CD4-positive, alpha-beta T cell treated with Interferon alpha-2 for 1 hour (primary cell): ENCODE results near the gene OR5D18.
"Not testable (repeated sequence)": the region's sequence is repeated elsewhere in the genome, so short reads cannot be mapped to it uniquely, and the experiment has no call there.

Experiments used
- DNase-seq, 2 donors: peaks; one replicate each; pipeline ENCODE4 v3.0.0-alpha.2; 2020 to 2022

Gene OR5D18

DNA sequence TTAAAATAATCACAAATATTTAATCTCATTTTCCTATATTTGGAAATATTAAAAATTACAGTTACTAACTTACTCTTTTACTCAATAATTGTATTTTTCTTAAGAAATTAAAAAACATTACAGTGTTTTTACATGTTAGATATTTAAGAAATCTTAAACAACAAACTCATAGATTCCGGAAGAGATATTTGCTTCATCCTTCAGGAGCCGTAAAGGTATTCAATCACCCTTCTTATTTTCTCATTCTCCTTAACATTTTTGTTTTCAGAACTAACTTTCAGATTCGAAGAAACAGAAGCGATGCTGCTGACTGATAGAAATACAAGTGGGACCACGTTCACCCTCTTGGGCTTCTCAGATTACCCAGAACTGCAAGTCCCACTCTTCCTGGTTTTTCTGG lies at the start of gene OR5D18:
TSS of gene OR5D18 (plus strand) at position 301 of the 400 bp plus-strand sequence. CDS start at position 301, 0 bp downstream.
- no peak for DNase-seq

DNA sequence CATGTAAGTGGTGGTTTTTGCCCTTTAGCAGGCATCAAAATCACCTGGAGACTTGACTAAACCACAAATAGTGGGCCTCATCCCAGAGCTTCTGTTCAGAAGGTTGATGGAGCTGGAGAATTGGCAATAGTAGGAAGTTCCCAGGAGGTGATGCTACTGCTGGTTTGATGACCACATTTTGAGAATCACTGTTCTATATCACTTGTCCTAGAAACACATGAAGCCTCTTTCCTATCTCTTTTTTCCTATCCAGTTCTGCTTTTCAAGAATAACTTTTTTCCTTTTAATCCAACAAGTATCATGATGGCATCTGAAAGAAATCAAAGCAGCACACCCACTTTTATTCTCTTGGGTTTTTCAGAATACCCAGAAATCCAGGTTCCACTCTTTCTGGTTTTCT lies 46.3 kb upstream of the OR5D18 start, which contains the start of gene OR5D13:
TSS of gene OR5D13 (plus strand) at position 301 of the 400 bp plus-strand sequence. CDS start at position 301, 0 bp downstream.
- DNase-seq: no peak

DNA sequence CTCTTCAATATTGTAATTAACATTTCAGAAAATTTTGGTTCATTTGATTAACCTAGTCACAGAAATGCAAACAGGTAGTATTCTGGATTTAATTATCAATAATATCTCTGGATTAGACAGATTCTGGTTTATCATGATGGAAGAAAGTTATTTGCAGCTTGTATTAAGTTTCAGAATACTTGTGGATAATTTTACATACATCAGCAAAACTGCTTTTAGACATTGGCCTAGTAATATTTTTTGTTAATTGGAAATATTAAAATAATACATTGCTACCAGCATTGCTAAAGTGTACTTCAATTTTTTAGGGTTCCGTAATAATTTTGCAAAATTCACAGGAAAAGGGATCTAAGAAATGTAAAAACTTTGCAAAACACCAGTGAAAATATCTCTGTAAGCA lies 27.8 kb upstream of the OR5D18 start:
- DNase-seq: no peak

DNA sequence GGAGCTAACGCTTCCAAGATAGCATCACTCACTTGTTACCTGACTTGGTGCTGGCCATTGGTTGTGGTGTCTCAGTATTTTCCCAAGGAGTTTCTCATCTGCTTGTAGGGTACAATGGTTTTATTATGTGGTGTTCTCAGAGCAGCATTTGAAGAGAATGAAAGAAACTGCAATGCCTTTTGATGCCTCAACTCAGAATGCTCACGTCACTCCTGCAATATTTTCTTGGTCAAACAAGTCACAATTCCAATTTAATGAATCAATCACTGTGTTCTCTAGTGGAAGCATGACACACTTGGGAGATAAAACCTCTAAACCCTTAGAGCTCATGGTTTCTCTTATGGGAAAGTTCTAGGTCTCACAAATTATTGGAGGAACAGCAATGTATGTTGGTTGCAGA lies 26.1 kb upstream of the OR5D18 start:
- DNase-seq: no peak

DNA sequence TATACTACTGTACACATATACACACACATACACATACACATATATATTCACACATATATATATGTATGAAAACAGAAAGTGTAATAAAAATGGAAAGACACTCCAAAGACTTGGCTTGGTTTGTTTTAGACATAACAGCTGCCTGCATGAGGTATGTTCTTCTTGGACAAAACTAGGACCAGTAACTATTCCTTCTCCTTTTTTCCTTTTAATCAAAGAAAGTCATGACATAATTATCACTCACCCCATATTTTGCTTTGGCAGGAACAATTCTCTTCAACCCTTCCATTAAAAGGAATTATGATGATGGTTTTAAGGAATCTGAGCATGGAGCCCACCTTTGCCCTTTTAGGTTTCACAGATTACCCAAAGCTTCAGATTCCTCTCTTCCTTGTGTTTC lies 24.2 kb upstream of the OR5D18 start, which contains the start of gene OR5D14:
TSS of gene OR5D14 (plus strand) at position 301 of the 400 bp plus-strand sequence. CDS start at position 301, 0 bp downstream.
- no peak for DNase-seq

DNA sequence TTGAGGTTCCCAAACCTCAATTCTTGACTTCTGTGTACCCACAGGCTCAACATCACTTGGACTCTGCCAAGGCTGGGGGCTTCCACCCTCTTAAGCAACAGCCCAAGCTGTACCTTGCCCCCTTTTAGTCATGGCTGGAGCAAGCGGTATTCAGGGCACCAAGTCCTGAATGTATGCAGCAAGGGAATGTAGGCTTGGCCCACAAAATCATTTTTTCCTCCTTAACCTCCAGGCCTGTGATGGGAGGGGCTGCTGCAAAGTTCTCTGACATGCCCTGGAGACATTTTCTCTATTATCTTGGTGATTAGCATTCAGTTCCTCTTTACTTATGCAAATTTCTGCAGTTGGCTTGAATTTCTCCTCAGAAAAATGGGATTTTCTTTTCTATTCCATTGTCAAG lies 13.2 kb upstream of the OR5D18 start:
- no peak for DNase-seq

DNA sequence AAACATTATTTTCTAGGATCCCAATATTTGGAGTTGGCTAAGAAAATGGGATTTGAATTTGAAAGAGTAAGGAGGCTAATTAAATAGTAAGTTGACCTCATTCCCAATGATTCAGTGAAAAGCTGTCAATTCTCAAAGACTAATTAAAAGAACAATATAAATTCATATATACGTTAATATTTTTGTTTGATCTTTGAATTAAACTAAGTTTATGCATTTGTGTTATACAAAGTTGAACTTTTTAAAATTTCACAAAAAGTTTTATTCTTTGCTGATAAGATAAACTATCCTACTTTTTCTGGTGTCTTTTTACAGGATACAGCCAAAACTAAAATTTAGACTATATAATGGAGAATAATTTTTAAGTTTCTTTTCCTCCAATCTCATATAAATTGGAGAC lies 8.4 kb upstream of the OR5D18 start, which contains the start of gene OR5L1:
TSS of gene OR5L1 (plus strand) at position 301 of the 400 bp plus-strand sequence. CDS start 100 bp downstream, outside the sequence.
- DNase-seq: no peak

DNA sequence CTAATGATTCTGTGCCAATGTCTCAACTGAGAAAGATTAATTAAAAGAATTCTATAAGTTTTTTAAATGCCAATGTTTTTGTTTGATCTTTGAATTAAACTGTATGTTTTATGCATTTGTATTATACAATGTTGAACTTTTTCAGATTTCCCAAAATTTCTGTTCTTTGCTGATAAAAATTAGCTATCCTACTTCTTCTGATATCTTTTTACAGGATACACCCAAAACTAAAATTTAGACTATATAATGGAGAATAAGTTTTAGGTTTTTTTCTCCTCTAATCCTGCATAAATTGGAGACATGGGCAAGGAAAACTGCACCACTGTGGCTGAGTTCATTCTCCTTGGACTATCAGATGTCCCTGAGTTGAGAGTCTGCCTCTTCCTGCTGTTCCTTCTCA lies 7.5 kb downstream of the OR5D18 start, which contains the start of gene OR5L2:
TSS of gene OR5L2 (plus strand) at position 301 of the 400 bp plus-strand sequence. CDS start at position 301, 0 bp downstream.
- no peak for DNase-seq

DNA sequence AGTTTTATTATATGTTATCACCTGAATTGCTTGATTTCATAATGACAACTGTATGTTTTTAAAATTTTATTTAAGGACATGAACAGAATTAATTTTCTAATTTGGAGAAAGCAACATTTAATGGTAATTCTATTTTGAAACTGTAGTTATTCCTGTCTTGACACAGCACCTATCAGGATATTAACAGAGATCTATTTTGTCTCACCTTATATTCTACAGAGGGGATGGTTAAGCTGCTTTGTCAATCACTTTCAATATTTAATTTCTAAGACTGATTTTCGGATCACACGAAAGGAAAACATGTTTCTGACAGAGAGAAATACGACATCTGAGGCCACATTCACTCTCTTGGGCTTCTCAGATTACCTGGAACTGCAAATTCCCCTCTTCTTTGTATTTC lies 19.0 kb downstream of the OR5D18 start, which contains the start of gene OR5D16:
TSS of gene OR5D16 (plus strand) at position 301 of the 400 bp plus-strand sequence. CDS start at position 301, 0 bp downstream.
- DNase-seq: no peak

DNA sequence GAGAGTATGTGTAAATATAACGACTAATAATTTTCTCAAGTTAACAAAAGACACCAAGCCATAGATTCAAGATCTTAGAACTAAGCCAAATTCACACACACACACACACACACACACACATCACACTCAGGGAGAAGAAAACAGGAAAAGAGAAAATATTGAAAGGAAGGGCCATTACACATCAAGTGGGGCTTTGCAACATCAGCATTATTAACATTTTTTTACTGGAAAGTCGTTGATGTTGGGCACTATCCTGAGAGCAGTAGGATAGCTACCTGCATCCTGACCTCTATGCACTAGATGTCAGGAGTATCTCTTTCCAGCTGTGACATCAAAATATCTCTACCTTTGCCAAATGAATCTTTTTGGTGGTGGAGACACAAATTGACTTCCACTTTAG lies 28.0 kb downstream of the OR5D18 start:
- no peak for DNase-seq

DNA sequence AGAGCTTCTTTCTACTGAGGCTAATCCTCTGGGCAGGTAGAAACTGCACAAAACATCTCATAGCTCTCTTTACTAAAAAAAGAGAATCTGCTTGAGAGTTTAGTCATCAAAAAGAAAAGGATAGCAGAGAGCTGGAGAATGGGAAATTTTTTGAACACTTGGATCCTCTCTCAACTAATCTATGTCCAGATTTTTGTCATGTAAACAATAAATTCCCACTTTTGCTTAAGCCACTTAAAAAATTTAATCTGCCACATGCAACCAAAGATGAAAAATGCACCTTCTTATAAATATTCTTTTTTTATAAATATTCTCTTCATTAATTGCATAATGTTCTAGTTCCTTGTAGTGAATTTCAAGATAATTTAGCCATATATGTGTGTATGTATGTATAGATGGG lies 29.6 kb downstream of the OR5D18 start:
- no peak for DNase-seq

DNA sequence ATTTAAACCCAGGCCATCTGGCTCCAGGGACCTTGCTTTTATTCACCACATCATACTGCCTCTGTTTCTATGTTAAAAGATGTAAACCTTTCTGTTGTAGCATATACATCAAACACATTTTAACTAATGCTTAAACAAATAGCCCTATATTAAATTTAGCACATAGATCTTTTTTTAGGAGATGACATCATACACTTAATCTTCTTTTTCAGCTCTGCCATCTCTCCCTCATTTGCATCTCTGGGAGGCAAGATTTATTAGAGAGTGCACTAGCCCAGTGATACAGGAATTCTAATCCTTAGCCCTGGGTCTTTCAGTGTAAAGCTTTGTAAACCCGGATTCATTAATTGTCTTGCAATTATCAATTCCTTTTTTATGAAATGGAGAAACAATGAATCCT lies 32.7 kb downstream of the OR5D18 start:
- no peak for DNase-seq

DNA sequence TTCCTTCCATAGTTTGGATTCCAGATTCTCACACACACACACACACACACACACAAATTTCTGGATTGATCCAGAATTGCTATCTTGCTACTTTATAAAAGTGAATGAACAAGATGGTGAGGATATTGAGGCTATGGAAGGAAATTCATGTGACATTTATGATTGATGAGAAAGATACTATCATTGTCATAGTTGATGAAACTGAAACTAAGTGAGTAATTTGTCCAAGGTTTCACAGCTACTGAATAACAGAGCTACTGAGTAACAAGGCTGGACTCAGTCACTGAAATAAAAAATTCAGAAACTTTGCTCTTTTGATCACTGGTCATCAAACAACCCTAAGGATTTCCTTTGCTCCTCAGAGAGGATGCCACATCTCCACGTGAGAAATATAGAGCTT lies 35.3 kb downstream of the OR5D18 start:
- no peak for DNase-seq

DNA sequence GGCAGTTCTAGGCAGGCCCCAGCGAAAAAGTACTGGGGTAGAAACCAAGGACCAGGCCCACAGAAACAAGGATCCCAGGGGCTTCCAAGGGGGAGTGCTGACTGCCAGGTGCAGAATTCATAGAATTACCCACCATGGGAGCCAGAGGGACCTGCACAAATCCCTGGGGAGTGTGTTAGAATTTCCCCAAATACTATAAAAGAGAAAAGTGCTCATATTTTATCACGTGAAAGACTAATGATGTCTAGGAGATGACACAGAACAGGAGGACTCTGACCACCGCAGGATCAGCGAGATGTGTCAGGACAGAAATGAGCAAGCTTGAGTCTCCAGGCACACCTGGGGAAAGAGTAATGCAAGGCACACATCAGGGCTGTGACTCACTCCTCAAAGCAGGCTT lies 47.9 kb downstream of the OR5D18 start:
- not testable (repeated sequence) for DNase-seq
